HEK293 (cell line): Measurements from ENCODE around the gene KCNA1.
A peak's percentile ranks its signal among the peaks of the same experiment; 100 is the strongest.
"Not testable (repeated sequence)": the region's sequence is repeated elsewhere in the genome, so short reads cannot be mapped to it uniquely, and the experiment has no call there.

ENCODE experiments used
- CTCF ChIA-PET: fragments of 350-600 bp; formaldehyde crosslinking; extraction: SDS; loops from one replicate; lab custom pipeline; 2021; ENCODE audit warnings: antibody characterized with exemption; lab: Yijun Ruan, JAX
- POLR2A ChIA-PET: fragments of 300-600 bp; formaldehyde crosslinking; extraction: SDS; loops from one replicate; lab custom pipeline; 2020; ENCODE audit warnings: antibody characterized with exemption, inconsistent platforms; lab: Yijun Ruan, JAX
- H3K27ac ChIP-seq: fragments of 200-500 bp; sonication (Bioruptor generic); 2 replicates; pipeline ENCODE4 v1.5.1; 2014; ENCODE audit warnings: low read depth, low read length, control low read depth, inconsistent platforms; ENCODE audit errors: extremely low read depth
- H3K36me3 ChIP-seq, 2 experiments: fragments of 200-500 bp in 1 of 2; sonication (Bioruptor generic) in 1 of 2; 1 replicate in 1 of 2; 2 replicates in 1 of 2; pipeline ENCODE4 v1.5.1; 2014 to 2017; ENCODE audit warnings: inconsistent platforms in 2 of 2, low read length in 2 of 2; ENCODE audit not compliant: control insufficient read depth in 2 of 2, insufficient read depth in 1 of 2
- H3K4me1 ChIP-seq: fragments of 200-500 bp; sonication (Bioruptor generic); 2 replicates; pipeline ENCODE4 v1.5.1; 2014; ENCODE audit warnings: mild to moderate bottlenecking, low read length, inconsistent platforms; ENCODE audit not compliant: control insufficient read depth, insufficient read depth
- H3K4me3 ChIP-seq: 2 replicates; pipeline ENCODE4 v1.5.1; 2011; ENCODE audit warnings: low read depth, mild to moderate bottlenecking, control low read depth, low read length, moderate library complexity
- H3K9me3 ChIP-seq: fragments of 200-500 bp; sonication (Bioruptor generic); 2 replicates; pipeline ENCODE4 v1.5.1; 2014; ENCODE audit warnings: low read depth, low read length, inconsistent platforms; ENCODE audit not compliant: control insufficient read depth, insufficient read depth
- ELK4 ChIP-seq: IDR thresholded peaks from 2 replicates; pipeline ENCODE4 v1.6.1; 2011; ENCODE audit warnings: mild to moderate bottlenecking, low read depth, low read length, borderline replicate concordance
- HOXA7 ChIP-seq: sonication (generic); formaldehyde crosslinking; IDR thresholded peaks from 2 replicates; pipeline ENCODE4 v1.8.1; 2022; ENCODE audit warnings: missing genetic modification reagents, borderline replicate concordance
- KLF1 ChIP-seq: fragments of 450-650 bp; formaldehyde crosslinking; IDR thresholded peaks from 2 replicates; pipeline ENCODE4 v1.5.1; 2016; ENCODE audit warnings: missing biosample characterization, missing genetic modification characterization
- MEIS1 ChIP-seq: sonication (generic); formaldehyde crosslinking; IDR thresholded peaks from 2 replicates; pipeline ENCODE4 v1.8.1; 2022; ENCODE audit warnings: missing genetic modification reagents, mild to moderate bottlenecking, borderline replicate concordance
- PRDM1 ChIP-seq: fragments of 450-650 bp; formaldehyde crosslinking; IDR thresholded peaks from 2 replicates; pipeline ENCODE4; 2016; ENCODE audit warnings: missing biosample characterization, missing genetic modification characterization
- SETDB1 ChIP-seq: IDR thresholded peaks from one replicate; pipeline ENCODE4 v1.6.1; 2017; ENCODE audit warnings: mild to moderate bottlenecking, low read length, moderate library complexity, mixed read lengths; ENCODE audit not compliant: insufficient read length
- TRIM28 ChIP-seq: IDR thresholded peaks from 2 replicates; pipeline ENCODE4 v1.6.1; 2011; ENCODE audit warnings: low read length, control low read depth, borderline replicate concordance
- ZBTB20 ChIP-seq: fragments of 450-650 bp; formaldehyde crosslinking; IDR thresholded peaks from 2 replicates; pipeline ENCODE4 v1.5.1; 2016; ENCODE audit warnings: missing biosample characterization, missing genetic modification characterization
- ZNF239 ChIP-seq: fragments of 450-650 bp; formaldehyde crosslinking; IDR thresholded peaks from 2 replicates; pipeline ENCODE4 v1.5.1; 2016; ENCODE audit warnings: missing biosample characterization, missing genetic modification characterization
- ZNF335 ChIP-seq: fragments of 450-650 bp; formaldehyde crosslinking; conservative IDR thresholded peaks from 2 replicates; pipeline ENCODE4 v1.5.1; 2016; ENCODE audit warnings: missing biosample characterization, missing genetic modification characterization
- ZNF366 ChIP-seq: fragments of 450-650 bp; formaldehyde crosslinking; conservative IDR thresholded peaks from 2 replicates; pipeline ENCODE4 v1.5.1; 2016; ENCODE audit warnings: missing biosample characterization, missing genetic modification characterization
- ZNF391 ChIP-seq: fragments of 450-650 bp; formaldehyde crosslinking; IDR thresholded peaks from 2 replicates; pipeline ENCODE4 v1.5.1; 2016; ENCODE audit warnings: low read depth, missing biosample characterization, missing genetic modification characterization, borderline replicate concordance
- ZNF433 ChIP-seq: fragments of 450-650 bp; formaldehyde crosslinking; IDR thresholded peaks from 2 replicates; pipeline ENCODE4 v1.5.1; 2016; ENCODE audit warnings: missing biosample characterization, missing genetic modification characterization, low read depth
- ZNF560 ChIP-seq: fragments of 450-650 bp; formaldehyde crosslinking; IDR thresholded peaks from 2 replicates; pipeline ENCODE4 v1.5.1; 2017; ENCODE audit warnings: missing biosample characterization, missing genetic modification characterization, borderline replicate concordance
- ZNF580 ChIP-seq: fragments of 450-650 bp; formaldehyde crosslinking; IDR thresholded peaks from 2 replicates; pipeline ENCODE4 v1.5.1; 2016; ENCODE audit warnings: missing biosample characterization, missing genetic modification characterization
- ZNF585B ChIP-seq: fragments of 450-650 bp; formaldehyde crosslinking; IDR thresholded peaks from 2 replicates; pipeline ENCODE4 v1.5.1; 2016; ENCODE audit warnings: missing biosample characterization, missing genetic modification characterization
- ZNF777 ChIP-seq: fragments of 450-650 bp; formaldehyde crosslinking; IDR thresholded peaks from 2 replicates; pipeline ENCODE4 v1.5.1; 2017; ENCODE audit warnings: missing biosample characterization, missing genetic modification characterization, borderline replicate concordance
- ZNF837 ChIP-seq: fragments of 450-650 bp; formaldehyde crosslinking; IDR thresholded peaks from 2 replicates; pipeline ENCODE4 v1.5.1; 2016; ENCODE audit warnings: missing biosample characterization, missing genetic modification characterization
- ZSCAN16 ChIP-seq: fragments of 450-650 bp; formaldehyde crosslinking; IDR thresholded peaks from 2 replicates; pipeline ENCODE4 v1.5.1; 2016; ENCODE audit warnings: missing biosample characterization, missing genetic modification characterization
- TF ChIP-seq, protein P1 (sequence below): fragments of 450-650 bp; formaldehyde crosslinking; IDR thresholded peaks from 2 replicates; pipeline ENCODE4 v1.5.0; 2017; ENCODE audit warnings: missing biosample characterization, missing genetic modification characterization, borderline replicate concordance

KCNA1 gene

DNA sequence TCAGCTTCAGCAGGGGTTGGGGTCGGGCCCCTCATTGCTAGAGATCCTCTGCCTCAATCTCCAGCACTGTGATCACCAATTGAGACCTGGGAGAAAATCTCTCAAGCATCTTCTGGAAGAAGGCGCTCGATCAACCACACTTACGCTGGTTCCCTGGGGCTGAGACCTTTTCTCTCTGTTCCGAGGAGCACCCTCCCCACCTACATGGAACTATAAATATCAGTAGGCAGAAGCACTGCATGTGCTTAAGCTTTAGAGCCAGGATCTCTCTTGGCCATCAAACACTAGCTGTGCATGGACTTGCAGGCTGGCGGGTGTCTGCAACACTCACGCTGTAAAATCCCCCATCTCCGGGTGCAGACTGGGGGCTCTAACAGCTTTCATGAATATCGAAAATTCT lies 38.2 kb upstream of the KCNA1 start:
- H3K4me1 ChIP-seq, result no peaks in the 10 kb centered on the region

DNA sequence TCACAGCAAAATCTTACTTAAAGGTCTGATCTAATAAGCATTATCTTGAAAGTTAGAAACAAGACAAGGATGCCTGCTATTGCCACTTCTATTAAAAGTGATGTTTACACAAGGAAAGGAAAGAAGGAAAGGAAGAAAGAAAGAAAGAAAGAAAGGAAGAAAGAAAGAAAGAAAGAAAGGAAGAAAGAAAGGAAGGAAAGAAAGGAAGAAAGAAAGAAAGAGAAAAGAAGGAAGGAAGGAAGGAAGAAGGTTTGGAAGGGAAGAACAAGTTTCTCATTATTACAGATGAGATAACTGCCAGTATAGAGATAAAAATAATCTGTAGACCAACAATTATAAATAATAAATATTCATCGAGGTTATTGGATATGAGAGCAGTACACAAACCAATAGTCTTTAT lies 35.8 kb upstream of the KCNA1 start:
- POLR2A ChIA-PET, result no interaction called here
- H3K9me3 ChIP-seq, result no peaks in the 10 kb centered on the region
- TF ChIP-seq ZNF777 (tag by site-specific recombination), result no peak
- 0 out of 2 replicates have a peak, but pooled peaks have one; percentile 22 for TF ChIP-seq PRDM1 (tag by site-specific recombination)
- TF ChIP-seq ZNF366 (tag by site-specific recombination), result peak; percentile 66
- H3K4me3 ChIP-seq, result no peak overlapping the region
- H3K36me3 ChIP-seq, result no peaks in the 10 kb centered on the region
- no peak overlapping the region for H3K27ac ChIP-seq
- CTCF ChIA-PET, result interaction anchor here (0.7 kb wide), 1 partner anchor 9 kb away, joined by 4 read pairs; no protein-coding TSS in a partner anchor
- no peaks in the 10 kb centered on the region for H3K4me1 ChIP-seq

More for the DNA sequence above, 38.2 kb upstream of the KCNA1 start:
- Histone ChIP-seq H3K36me3 (no peaks in the 10 kb centered on the region), H3K9me3 (no peaks in the 10 kb centered on the region), H3K27ac (no peak overlapping the region), H3K4me3 (no peak overlapping the region)
- CTCF ChIA-PET, result interaction anchor here (8.6 kb wide), 1 partner anchor 14 kb away, joined by 74 read pairs; no protein-coding TSS in a partner anchor
- TF ChIP-seq ELK4, result no peak
- no peak for TF ChIP-seq ZNF837 (tag by site-specific recombination)
- TF ChIP-seq ZNF433 (tag by site-specific recombination), result no peak
- TF ChIP-seq MEIS1 (CRISPR knock-in tag), result no peak
- TF ChIP-seq ZNF560, result no peak
- POLR2A ChIA-PET, result no interaction called here

- H3K4me3 ChIP-seq, result no peak overlapping the region
- no peak overlapping the region for H3K27ac ChIP-seq
- H3K36me3 ChIP-seq, result no peaks in the 10 kb centered on the region
- ChIA-PET POLR2A (no interaction called here), CTCF (interaction anchor here (0.6 to 1.1 kb wide), 2 partner anchors 14 to 23 kb away, joined by 3 read pairs; no protein-coding TSS in a partner anchor)
- H3K9me3 ChIP-seq, result no peaks in the 10 kb centered on the region
- H3K4me1 ChIP-seq, result no peaks in the 10 kb centered on the region
- peak; percentile 40; the same call in 1 of the 2 replicates for TF ChIP-seq ZBTB20 (tag by site-specific recombination)
- TF ChIP-seq ZNF239, result no peak
These were observed 35.0 kb upstream of the KCNA1 start for GRCh38 chr12:4874671-4875070.

DNA sequence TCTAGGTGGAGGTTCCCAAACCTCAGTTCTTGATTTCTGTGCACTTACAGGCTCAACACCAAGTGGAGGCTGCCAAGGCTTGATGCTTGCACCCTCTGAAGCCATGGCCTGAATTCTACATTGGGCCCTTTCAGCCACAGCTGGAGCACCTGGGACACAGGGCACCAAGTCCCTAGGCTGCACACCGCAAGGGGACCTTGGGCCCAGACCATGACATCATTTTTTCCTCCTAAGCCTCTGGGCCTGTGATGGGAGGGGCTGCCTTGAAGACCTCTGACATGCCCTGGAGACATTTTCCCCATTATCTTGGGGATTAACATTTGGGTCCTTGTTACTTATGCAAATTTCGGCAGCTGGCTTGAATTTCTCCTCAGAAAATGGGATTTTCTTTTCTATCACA lies 30.2 kb upstream of the KCNA1 start:
- H3K27ac ChIP-seq, H3K36me3 ChIP-seq, H3K9me3 ChIP-seq, H3K4me3 ChIP-seq, POLR2A ChIA-PET, H3K4me1 ChIP-seq: not testable (repeated sequence)
- peak; percentile 85 for TF ChIP-seq TRIM28
- TF ChIP-seq SETDB1, result peak; percentile 80
- peak; percentile 96 for TF ChIP-seq ZNF585B
- CTCF ChIA-PET, result interaction anchor here (1.8 kb wide), 1 partner anchor 24 kb away, joined by 7 read pairs; no protein-coding TSS in a partner anchor

DNA sequence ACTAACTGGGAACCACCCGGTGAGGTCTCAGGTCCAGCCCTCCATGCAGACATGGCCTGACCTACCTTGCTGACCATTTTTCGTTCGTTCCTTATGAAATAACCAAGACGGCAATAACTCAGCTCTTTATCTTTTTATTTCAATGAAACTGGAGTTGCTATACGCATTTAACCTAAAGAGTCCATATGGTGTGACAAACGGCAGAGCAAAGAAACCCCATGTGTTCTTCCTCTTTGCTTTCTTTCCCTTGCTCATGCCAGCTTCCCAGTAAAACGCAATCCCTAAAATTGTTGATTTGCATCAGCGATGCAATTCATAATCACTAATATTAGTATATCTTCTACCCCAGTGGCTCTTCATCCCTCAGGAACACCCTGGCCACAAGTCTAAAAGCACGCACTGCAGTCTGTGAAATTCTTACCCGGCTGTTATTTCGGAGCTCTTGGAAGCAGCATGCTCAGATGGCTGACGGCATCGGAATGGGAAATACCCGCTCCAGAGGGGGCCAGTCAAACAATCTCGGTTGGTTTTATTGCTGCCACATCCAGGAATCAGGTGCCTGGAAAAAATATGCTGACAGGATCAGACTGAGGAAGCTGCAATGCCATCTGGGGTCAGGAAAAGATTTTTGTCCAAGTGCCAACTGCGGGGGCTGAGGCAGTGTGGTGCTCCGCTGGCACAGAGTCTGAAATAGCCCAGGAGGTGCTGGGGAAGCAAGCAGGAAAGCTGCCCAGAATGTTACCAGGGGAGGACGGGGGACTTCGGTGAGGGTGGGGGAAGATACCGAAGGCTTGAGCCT lies 28.2 kb upstream of the KCNA1 start:
- POLR2A ChIA-PET, result no interaction called here
- TF ChIP-seq HOXA7 (no peak), ZNF391 (tag by site-specific recombination) (no peak), ZSCAN16 (tag by site-specific recombination) (no peak), ZNF580 (no peak), KLF1 (tag by site-specific recombination) (no peak), ZNF335 (tag by site-specific recombination) (no peak)
- TF ChIP-seq, protein P1, sequence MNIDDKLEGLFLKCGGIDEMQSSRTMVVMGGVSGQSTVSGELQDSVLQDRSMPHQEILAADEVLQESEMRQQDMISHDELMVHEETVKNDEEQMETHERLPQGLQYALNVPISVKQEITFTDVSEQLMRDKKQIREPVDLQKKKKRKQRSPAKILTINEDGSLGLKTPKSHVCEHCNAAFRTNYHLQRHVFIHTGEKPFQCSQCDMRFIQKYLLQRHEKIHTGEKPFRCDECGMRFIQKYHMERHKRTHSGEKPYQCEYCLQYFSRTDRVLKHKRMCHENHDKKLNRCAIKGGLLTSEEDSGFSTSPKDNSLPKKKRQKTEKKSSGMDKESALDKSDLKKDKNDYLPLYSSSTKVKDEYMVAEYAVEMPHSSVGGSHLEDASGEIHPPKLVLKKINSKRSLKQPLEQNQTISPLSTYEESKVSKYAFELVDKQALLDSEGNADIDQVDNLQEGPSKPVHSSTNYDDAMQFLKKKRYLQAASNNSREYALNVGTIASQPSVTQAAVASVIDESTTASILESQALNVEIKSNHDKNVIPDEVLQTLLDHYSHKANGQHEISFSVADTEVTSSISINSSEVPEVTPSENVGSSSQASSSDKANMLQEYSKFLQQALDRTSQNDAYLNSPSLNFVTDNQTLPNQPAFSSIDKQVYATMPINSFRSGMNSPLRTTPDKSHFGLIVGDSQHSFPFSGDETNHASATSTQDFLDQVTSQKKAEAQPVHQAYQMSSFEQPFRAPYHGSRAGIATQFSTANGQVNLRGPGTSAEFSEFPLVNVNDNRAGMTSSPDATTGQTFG (tag by site-specific recombination), result no peak

More for the DNA sequence above, 28.2 kb upstream of the KCNA1 start:
- Histone ChIP-seq H3K4me3 (no peak overlapping the region), H3K27ac (no peak overlapping the region), H3K4me1 (no peaks in the 10 kb centered on the region), H3K9me3 (no peaks in the 10 kb centered on the region), H3K36me3 (no peaks in the 10 kb centered on the region)
- CTCF ChIA-PET, result interaction anchor here (0.6 to 1.8 kb wide), 2 partner anchors 24 to 26 kb away, joined by 4 to 8 read pairs; no protein-coding TSS in a partner anchor
